Measurements from ENCODE around the gene CGRRF1.

Gene CGRRF1, protein sequence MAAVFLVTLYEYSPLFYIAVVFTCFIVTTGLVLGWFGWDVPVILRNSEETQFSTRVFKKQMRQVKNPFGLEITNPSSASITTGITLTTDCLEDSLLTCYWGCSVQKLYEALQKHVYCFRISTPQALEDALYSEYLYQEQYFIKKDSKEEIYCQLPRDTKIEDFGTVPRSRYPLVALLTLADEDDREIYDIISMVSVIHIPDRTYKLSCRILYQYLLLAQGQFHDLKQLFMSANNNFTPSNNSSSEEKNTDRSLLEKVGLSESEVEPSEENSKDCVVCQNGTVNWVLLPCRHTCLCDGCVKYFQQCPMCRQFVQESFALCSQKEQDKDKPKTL

DNA sequence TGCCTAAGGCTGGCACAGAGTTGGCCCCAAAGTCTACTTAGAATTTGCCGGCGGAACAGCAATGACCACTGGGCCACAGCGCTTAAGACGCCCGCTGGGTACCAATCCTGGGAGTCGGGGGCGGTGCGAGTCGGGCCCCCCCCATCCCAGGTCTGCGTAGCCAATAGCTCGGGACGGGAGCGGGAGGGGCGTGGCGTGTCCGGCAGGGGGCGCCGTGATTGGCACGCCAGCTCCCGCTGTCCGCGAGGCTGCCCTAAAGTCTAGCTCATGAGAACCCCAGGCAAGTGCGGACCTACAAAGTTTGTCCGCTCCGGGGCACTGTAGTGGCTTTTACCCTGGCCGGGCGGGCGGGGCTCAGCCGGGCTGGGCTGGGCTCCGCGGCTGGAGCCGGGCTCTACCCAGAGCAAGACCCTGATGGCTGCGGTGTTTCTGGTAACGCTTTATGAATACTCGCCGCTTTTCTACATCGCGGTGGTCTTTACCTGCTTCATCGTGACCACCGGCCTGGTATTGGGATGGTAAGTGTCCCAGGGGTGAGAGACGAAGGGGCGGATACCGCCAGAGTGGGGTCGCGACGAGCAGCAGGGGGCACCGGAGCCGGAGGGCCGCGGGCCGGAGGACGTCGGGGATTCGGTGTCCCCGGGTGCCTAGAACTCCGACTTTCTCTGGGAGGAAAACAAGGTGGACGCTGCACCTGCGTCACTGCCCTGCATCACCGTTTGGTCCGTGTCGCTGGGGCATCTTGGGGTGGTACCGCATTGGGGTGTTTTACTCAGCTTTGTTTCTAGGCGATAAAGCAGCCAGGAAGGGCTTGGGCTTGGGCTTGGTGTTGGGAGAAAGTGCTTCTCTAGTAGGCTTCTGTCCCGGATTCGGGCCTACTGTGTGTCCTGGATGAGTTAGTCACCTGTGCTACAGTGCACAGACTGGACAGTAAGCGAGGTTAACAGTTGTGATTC lies at the start of gene CGRRF1:
Gene CGRRF1, plus strand, starts transcription at position 361 of the 956 bp plus-strand sequence. Its CDS starts 54 bp downstream, at position 415.
- peak; percentile 93 for DNase-seq (ENCODE audit: low read depth)
- TF ChIP-seq, protein P1, sequence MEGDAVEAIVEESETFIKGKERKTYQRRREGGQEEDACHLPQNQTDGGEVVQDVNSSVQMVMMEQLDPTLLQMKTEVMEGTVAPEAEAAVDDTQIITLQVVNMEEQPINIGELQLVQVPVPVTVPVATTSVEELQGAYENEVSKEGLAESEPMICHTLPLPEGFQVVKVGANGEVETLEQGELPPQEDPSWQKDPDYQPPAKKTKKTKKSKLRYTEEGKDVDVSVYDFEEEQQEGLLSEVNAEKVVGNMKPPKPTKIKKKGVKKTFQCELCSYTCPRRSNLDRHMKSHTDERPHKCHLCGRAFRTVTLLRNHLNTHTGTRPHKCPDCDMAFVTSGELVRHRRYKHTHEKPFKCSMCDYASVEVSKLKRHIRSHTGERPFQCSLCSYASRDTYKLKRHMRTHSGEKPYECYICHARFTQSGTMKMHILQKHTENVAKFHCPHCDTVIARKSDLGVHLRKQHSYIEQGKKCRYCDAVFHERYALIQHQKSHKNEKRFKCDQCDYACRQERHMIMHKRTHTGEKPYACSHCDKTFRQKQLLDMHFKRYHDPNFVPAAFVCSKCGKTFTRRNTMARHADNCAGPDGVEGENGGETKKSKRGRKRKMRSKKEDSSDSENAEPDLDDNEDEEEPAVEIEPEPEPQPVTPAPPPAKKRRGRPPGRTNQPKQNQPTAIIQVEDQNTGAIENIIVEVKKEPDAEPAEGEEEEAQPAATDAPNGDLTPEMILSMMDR (IDR thresholded peaks at IDR 0.05; ENCODE audit: control insufficient read depth, extremely low read depth, insufficient read depth), result peak; percentile 62
- peak within 1 kb of the TSS; percentile 93 for H3K4me3 ChIP-seq (ENCODE audit: low read depth, low read length)

DNA sequence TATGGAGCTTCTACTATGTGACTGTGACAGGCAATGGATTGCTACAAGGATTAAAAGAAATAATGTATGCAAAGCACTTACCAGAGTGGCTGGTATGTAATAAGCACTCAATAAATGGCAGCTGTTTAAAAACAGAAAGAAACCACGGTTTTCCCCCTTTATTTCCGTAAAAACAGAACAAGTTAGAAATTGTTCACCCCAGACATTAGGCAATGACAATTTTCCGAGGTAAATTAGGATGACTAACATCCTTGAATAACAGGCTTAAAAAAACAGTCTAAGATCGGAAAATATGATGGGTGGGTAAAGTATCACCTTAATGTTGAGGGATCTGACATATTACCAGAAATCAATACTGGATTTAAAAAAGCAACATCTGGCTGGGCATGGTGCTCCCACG lies 47.7 kb upstream of the CGRRF1 start:
- DNase-seq (ENCODE audit: low read depth), result no peak
- H3K4me3 ChIP-seq (ENCODE audit: low read depth, low read length), result no peak overlapping the region
- TF ChIP-seq, protein P1 (IDR thresholded peaks at IDR 0.05; ENCODE audit: control insufficient read depth, extremely low read depth, insufficient read depth), result no peak

DNA sequence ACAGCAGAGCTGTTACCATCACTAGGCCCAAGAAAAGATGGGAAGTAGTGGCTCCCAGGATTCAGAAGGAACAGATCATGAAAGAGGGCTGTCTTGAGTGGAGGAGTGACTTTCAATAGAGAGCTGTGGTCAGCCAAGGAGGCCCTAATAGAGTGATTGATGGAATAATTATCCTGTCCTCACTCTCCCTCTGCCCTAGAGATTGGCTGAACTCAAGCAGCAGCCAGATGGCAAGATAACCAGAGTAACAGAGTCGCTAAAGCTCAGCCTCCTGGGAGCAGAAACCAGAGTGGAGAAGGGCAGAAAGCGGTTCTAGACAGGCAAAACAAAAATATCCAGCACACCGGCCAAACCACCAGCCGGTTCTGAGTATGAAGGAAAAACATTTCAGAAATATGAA lies 44.1 kb upstream of the CGRRF1 start:
- H3K4me3 ChIP-seq (ENCODE audit: low read depth, low read length), result no peak overlapping the region
- TF ChIP-seq, protein P1 (IDR thresholded peaks at IDR 0.05; ENCODE audit: control insufficient read depth, extremely low read depth, insufficient read depth), result no peak
- no peak for DNase-seq (ENCODE audit: low read depth)

DNA sequence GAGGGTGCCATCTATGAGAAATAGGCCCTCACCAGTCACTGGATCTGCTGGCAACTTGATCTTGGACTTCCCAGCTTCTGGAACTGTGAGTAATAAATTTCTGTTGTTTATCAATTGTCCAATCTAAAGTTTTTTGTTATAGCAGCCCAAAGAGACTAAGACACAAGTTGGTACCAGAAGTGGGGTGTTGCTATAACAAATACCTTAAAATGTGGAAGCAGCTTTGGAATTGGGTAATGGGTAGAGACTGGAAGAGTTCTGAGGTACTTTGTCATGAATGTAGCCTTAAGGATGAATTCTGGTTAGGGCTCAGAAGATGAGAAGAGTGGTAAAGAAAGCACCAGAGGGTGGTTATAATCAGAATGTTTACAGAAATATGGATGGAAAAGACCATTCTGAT lies 42.4 kb upstream of the CGRRF1 start:
- DNase-seq (ENCODE audit: low read depth), result no peak
- TF ChIP-seq, protein P1 (IDR thresholded peaks at IDR 0.05; ENCODE audit: control insufficient read depth, extremely low read depth, insufficient read depth), result no peak
- H3K4me3 ChIP-seq (ENCODE audit: low read depth, low read length), result no peak overlapping the region

DNA sequence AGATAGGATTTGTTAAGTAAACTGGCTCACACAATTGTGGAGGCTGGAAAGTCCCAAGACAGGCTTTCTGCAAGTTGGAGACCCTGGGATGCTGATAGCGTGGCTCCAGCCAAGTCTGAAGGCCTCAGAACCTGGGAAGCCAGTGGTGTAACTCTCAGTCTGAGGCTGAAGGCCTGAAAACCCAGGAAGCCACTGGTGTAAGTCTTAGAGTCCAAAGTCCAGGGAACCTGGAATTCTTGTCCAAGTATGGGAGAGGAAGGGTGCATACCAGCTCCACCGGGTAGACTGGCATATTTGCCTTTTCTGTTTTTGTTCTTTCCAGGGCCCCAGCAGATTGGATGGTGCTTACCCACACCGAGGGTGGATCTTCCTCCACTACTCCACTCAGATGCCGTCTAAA lies 39.0 kb upstream of the CGRRF1 start:
- no peak overlapping the region for H3K4me3 ChIP-seq (ENCODE audit: low read depth, low read length)
- DNase-seq (ENCODE audit: low read depth), result no peak
- TF ChIP-seq, protein P1 (IDR thresholded peaks at IDR 0.05; ENCODE audit: control insufficient read depth, extremely low read depth, insufficient read depth), result no peak

DNA sequence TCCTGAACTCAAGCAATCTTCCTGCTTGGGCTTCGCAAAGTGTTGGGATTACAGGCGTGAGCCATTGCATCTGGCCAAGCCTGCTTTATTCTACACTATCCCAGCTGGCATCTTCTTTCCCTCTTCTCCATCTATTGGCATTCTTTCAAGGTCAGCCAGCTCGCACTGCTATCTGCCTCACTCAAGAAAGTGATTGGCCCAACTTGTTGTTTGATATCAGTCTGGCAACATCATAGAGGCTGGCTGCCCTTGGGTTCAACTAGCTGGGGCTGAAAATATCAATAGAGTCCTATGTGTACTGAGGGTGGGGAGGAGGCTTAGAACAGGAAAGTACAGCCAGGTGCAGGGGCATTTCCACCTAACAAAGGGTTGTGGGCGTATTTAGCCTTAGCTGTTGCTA lies 38.1 kb upstream of the CGRRF1 start:
- TF ChIP-seq, protein P1 (IDR thresholded peaks at IDR 0.05; ENCODE audit: control insufficient read depth, extremely low read depth, insufficient read depth), result no peak
- DNase-seq (ENCODE audit: low read depth), result no peak
- no peak overlapping the region for H3K4me3 ChIP-seq (ENCODE audit: low read depth, low read length)

All from LNCaP clone FGC (cell line).